ENCODE data around the gene BTG4.

DNA sequence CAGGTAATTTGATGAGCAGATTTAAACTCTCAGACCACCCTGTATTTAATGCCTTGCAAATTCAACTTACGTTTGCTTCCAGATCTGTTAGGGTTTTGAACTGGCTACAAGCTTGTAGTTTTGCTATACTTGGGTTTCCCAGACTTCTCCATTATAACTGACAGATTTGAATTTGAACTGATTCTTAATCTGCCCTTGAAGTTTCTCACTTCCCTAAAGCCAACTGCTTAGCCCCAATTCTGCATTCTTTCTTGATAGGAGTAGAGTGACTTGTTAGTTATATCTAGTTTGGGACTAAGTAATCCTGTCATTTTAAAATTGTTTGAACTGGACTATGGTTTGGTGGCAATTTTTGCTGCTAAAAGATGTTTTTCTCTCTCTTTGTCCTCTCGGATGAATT lies 38.1 kb upstream of the BTG4 start:
- TF ChIP-seq CTCF (IDR thresholded peaks at IDR 0.05): no peak
- TF ChIP-seq POLR2A (IDR thresholded peaks at IDR 0.05): no peak

All from vagina (tissue), 2 donors.